Measurements from ENCODE around the gene TMEM125.

TMEM125 gene

GRCh38 chr1:43319766-43320165, 50.0 kb downstream of the TMEM125 start:
- no peaks in the 10 kb centered on the region for H3K9me3 ChIP-seq (ENCODE audit: insufficient read depth, low read depth, low read length)
- no peak overlapping the region for H3K4me2 ChIP-seq (ENCODE audit: low read depth, low read length, poor library complexity, severe bottlenecking)

GRCh38 chr1:43321331-43321891, 51.6 kb downstream of the TMEM125 start:
- Histone ChIP-seq H3K27me3 (ENCODE audit: insufficient read depth, low read length, poor library complexity, severe bottlenecking) (no peaks in the 10 kb centered on the region), H3K9ac (ENCODE audit: low read depth, low read length, poor library complexity, severe bottlenecking) (no peak overlapping the region), H3K36me3 (ENCODE audit: insufficient read depth, low read length) (no peaks in the 10 kb centered on the region), H3K4me1 (ENCODE audit: insufficient read depth, low read length, poor library complexity, severe bottlenecking) (peaks cover 2% of the 10 kb centered on the region), H3K4me2 (ENCODE audit: low read depth, low read length, poor library complexity, severe bottlenecking) (no peak overlapping the region), H2AFZ (ENCODE audit: low read length) (no peak overlapping the region), H3K4me3 (ENCODE audit: low read length, poor library complexity, severe bottlenecking) (no peak overlapping the region), H3K9me2 (replicated peaks; ENCODE audit: low read depth, low read length) (no peaks in the 10 kb centered on the region), H4K20me1 (ENCODE audit: insufficient read depth, low read length, poor library complexity, severe bottlenecking) (no peaks in the 10 kb centered on the region), H3F3A (ENCODE audit: low read depth) (no peaks in the 10 kb centered on the region), H3K9me3 (ENCODE audit: insufficient read depth, low read depth, low read length) (no peaks in the 10 kb centered on the region), H3K79me2 (ENCODE audit: insufficient read depth, low read length) (no peaks in the 10 kb centered on the region)
- TF ChIP-seq, protein P1, sequence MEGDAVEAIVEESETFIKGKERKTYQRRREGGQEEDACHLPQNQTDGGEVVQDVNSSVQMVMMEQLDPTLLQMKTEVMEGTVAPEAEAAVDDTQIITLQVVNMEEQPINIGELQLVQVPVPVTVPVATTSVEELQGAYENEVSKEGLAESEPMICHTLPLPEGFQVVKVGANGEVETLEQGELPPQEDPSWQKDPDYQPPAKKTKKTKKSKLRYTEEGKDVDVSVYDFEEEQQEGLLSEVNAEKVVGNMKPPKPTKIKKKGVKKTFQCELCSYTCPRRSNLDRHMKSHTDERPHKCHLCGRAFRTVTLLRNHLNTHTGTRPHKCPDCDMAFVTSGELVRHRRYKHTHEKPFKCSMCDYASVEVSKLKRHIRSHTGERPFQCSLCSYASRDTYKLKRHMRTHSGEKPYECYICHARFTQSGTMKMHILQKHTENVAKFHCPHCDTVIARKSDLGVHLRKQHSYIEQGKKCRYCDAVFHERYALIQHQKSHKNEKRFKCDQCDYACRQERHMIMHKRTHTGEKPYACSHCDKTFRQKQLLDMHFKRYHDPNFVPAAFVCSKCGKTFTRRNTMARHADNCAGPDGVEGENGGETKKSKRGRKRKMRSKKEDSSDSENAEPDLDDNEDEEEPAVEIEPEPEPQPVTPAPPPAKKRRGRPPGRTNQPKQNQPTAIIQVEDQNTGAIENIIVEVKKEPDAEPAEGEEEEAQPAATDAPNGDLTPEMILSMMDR (conservative IDR thresholded peaks at IDR 0.05; ENCODE audit: low read length): no peak
- no peak for TF ChIP-seq EZH2phosphoT487 (IDR thresholded peaks at IDR 0.05; ENCODE audit: borderline replicate concordance)

More at GRCh38 chr1:43319766-43320165, 50.0 kb downstream of the TMEM125 start:
- no peaks in the 10 kb centered on the region for H3K36me3 ChIP-seq (ENCODE audit: insufficient read depth, low read length)
- H3K27me3 ChIP-seq (ENCODE audit: insufficient read depth, low read length, poor library complexity, severe bottlenecking): no peaks in the 10 kb centered on the region
- H3K9ac ChIP-seq (ENCODE audit: low read depth, low read length, poor library complexity, severe bottlenecking): no peak overlapping the region
- H3K4me3 ChIP-seq (ENCODE audit: low read length, poor library complexity, severe bottlenecking): no peak overlapping the region
- no peaks in the 10 kb centered on the region for H3K9me2 ChIP-seq (replicated peaks; ENCODE audit: low read depth, low read length)
- no peaks in the 10 kb centered on the region for H4K20me1 ChIP-seq (ENCODE audit: insufficient read depth, low read length, poor library complexity, severe bottlenecking)
- no peaks in the 10 kb centered on the region for H3F3A ChIP-seq (ENCODE audit: low read depth)
- TF ChIP-seq, protein P1 (conservative IDR thresholded peaks at IDR 0.05; ENCODE audit: low read length): no peak
- TF ChIP-seq EZH2phosphoT487 (IDR thresholded peaks at IDR 0.05; ENCODE audit: borderline replicate concordance): no peak
- peaks cover 2% of the 10 kb centered on the region for H3K4me1 ChIP-seq (ENCODE audit: insufficient read depth, low read length, poor library complexity, severe bottlenecking)
- no peaks in the 10 kb centered on the region for H3K79me2 ChIP-seq (ENCODE audit: insufficient read depth, low read length)
- H2AFZ ChIP-seq (ENCODE audit: low read length): no peak overlapping the region

DNA sequence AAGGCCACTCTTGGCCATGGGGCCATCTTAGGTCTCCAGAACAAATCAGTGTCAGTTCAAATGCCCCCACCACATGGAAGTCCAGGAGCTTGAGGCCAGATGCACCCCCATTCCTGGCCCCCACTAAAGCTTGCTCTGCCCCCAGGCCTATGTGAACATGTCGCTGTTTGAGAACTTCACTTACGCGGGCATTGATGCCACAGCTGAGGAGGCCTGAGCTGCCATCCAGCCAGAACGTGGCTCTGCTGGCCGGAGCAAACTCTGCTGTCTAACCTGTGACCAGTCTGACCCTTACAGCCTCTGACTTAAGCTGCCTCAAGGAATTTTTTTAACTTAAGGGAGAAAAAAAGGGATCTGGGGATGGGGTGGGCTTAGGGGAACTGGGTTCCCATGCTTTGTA, 52.7 kb downstream of the TMEM125 start:
- Histone ChIP-seq H3K9me2 (replicated peaks; ENCODE audit: low read depth, low read length) (no peaks in the 10 kb centered on the region), H3K27me3 (ENCODE audit: insufficient read depth, low read length, poor library complexity, severe bottlenecking) (no peaks in the 10 kb centered on the region), H3K4me3 (ENCODE audit: low read length, poor library complexity, severe bottlenecking) (no peak overlapping the region), H3K79me2 (ENCODE audit: insufficient read depth, low read length) (no peaks in the 10 kb centered on the region), H4K20me1 (ENCODE audit: insufficient read depth, low read length, poor library complexity, severe bottlenecking) (no peaks in the 10 kb centered on the region), H3K4me1 (ENCODE audit: insufficient read depth, low read length, poor library complexity, severe bottlenecking) (peaks cover 2% of the 10 kb centered on the region), H3K9me3 (ENCODE audit: insufficient read depth, low read depth, low read length) (no peaks in the 10 kb centered on the region), H3K4me2 (ENCODE audit: low read depth, low read length, poor library complexity, severe bottlenecking) (no peak overlapping the region), H2AFZ (ENCODE audit: low read length) (no peak overlapping the region), H3K9ac (ENCODE audit: low read depth, low read length, poor library complexity, severe bottlenecking) (no peak overlapping the region), H3F3A (ENCODE audit: low read depth) (no peaks in the 10 kb centered on the region), H3K36me3 (ENCODE audit: insufficient read depth, low read length) (no peaks in the 10 kb centered on the region)
- TF ChIP-seq EZH2phosphoT487 (IDR thresholded peaks at IDR 0.05; ENCODE audit: borderline replicate concordance): no peak
- TF ChIP-seq, protein P1 (conservative IDR thresholded peaks at IDR 0.05; ENCODE audit: low read length): no peak
